IPS DF 4.7 (cell line): ENCODE data around the gene DNAJC17.

Experiments used
- DNase-seq: peaks from one replicate; pipeline ENCODE4 v3.0.0-alpha.2; 2013; ENCODE audit warnings: low spot score; ENCODE audit errors: extremely low read depth

DNAJC17 gene

DNA sequence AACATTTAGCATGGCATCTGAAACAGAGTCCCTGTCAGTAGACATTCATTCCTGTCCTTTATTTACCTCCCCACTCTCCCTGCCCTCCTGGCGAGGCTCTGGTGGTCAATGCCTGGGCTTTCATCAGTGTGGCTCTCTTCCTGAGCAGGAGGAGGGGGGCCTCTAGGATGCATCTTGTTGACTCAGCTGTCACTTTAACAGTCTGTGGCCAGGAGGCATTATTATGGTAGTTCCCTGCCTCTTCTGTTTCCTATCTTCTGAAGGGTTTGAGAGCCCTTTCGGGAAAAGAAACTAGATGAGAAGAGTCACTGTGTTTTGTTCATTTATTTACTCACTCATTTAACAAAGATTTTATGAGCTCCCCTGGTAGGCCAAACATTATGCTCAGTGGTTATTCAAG lies 23.6 kb upstream of the DNAJC17 start:
- DNase-seq: no peak

DNA sequence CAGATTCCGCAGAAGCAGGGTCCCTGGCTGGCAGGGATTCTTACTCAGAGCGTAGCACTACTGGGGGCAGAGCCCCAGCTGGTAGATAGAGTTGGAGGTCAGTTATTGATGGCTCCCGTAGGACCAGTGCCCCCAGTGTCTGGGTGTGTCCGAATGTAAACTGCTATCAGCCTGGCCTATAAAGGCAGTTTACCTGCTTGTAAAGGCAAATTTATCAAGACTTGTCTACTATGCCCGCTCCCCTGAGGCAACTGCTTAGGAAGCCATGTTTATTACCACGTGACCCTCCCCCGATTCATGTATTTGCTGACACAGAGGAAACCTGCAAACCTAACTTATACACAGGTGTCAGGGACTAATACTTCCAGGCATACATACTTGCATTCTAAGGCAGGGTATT lies 21.8 kb upstream of the DNAJC17 start:
- DNase-seq: no peak

DNA sequence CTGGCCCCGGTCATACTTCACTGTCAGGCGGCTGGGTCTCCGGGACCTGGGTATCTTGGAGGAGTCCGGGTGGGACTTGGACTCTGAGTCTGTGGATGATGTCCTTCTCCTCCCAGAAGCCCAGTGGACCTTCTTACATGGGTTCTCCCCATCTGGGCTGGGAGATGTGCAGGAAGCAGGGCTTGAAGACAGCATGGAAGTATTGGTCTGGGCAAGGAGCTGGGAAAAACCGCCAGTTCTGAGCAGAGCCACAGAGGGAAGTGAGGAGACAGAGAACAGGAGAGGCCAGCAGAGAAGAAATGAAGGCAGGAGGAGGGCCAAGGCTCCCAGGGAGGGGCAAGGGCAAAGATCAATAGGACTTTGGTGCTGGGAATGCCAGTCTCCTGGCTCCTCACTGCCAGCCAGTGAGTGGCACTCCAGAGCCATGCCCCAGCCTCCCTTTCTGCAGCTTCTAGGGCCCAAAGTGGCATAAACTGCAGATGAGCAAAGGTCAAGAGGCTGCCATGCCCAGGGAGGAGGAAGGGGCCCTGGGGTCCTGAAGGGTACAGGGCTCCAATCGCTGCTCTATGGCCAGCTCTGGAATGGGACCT lies 21.3 kb upstream of the DNAJC17 start, which contains the start of gene PPP1R14D:
Gene PPP1R14D, minus strand, starts transcription at position 262 of the 590 bp plus-strand sequence. Its CDS starts 67 bp downstream, at position 195.
- DNase-seq: no peak

DNA sequence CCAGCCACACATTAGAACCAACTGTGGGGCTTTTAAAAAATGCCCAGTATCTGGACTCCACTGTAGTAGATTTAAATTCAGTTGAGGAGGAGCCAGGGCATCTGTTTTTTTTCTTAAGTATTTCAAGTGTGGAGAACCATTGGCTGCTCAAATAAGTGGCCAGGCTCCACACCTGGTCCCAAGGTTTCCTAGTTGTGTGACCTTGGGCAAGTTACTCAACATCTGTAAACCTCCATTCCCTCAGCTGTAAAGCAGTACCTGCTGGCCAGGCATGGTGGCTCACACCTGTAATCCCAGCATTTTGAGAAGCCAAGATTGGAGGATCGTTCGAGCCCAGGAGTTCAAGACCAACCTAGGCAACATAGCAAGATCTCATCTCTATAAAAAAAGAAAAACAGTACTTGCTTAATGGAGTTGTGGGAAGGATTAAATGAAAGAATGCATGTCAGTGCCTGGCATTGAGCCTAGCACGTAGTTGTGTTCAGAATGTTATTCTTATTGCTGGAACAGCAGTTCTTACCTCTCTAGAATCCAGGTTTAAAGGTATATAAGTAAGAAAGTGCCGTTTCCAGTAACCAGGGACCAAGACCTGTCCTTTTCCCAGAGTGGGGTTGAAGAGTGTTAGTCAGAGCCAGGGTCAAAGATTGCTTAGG lies 19.3 kb upstream of the DNAJC17 start:
- DNase-seq: no peak

DNA sequence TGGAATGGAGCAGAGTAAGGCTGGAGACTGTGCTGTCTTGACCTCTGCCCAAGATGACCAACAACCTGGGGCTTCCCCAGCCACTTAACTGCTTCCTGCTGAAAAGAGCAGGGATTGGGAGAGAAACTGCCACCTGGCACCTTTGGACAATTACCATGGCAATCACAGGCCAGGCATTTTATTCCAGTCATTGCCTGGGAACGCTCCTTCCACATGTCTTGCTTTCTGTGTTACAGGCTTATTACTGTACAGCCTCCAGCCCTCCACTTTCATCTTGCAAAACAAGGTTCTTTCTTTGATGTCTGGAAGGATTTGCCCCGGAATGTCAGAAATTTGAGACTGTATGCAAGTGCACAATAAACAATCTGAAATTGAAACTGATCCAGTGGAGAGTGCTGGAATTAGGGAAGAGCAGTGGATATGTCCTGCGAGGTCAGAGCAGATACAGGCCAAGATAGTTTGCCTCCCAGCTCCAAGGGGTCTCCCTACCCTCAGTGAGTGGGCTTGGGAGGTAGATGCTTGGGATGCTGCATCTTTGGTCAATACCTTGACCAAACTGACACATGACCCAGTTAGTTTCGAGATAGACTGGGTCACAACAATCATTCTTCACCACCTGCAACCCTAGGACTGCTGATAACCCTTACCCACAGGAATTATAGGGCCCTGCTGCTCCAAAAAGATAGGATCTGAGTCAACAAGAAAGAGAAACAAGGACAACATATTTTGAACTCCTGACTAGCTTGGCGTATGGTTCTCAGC lies 18.6 kb upstream of the DNAJC17 start:
- DNase-seq: no peak

DNA sequence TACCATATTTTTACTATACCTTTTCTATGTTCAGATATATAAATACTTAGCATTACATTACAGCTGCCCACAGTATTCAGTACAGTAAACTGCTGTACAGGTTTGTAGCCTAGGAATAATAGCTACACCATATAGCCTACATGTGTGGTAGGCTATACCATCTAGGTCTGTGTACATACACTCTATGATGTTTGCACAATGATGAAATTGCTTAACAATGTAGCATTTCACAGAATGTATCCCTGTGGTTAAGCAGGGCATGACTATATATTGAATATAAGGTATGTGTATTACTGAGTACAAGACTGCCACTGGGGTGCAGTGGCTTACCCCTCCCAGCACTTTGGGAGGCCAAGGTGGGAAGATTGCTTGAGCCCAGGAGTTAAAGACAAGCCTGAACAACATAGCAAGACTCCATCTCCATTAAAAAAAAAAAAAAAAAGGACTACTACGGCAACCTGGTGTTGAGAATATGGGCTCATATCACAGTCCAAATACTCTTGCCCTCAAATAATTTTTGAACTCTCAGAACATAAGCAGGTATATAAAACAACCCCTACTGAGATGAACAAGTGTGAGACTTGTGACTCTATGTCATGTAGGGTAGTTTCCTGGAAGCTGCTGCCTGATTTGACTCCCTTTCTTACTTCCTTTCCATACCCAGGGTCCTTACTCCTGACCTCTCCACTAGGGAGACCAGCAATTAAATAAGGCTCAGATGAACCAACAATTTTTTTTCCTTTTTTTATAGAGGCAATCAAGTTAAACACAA lies 16.5 kb upstream of the DNAJC17 start:
- no peak for DNase-seq

DNA sequence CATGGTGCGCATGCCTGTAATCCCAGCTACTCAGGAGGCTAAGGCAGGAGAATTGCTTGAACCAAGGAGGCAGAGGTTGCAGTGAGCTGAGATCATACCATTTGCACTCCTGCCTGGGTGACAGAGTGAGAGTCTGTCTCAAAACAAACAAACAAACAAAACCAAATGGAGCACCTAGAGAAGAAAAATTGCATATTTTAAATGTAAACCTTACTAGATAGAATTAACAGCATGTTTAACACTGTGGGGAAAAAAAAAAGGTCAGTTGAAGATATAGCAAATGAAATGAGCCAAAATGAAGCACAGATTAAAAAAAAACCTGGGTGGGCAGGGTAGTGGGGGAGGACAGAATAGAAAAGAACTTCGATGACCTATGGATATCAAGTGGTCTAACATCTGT lies 13.9 kb upstream of the DNAJC17 start:
- DNase-seq: no peak

DNA sequence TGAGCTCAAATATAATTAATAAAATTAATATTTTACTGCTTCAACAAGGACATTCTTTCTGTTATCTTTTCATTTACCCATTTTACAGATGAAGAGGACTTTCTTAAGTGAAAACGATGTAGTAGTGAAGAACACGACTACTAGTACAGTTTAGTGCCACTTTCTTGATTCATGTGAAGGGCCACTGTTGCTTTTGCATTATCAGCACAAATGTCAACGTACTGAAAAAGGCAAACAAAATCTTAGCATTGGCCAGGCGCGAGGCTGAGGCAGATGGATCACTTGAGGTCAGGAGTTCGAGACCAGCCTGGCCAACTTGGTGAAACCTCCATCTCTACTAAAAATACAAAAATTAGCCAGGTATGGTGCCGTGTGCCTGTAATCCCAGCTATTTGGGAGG lies 11.8 kb upstream of the DNAJC17 start:
- no peak for DNase-seq

DNA sequence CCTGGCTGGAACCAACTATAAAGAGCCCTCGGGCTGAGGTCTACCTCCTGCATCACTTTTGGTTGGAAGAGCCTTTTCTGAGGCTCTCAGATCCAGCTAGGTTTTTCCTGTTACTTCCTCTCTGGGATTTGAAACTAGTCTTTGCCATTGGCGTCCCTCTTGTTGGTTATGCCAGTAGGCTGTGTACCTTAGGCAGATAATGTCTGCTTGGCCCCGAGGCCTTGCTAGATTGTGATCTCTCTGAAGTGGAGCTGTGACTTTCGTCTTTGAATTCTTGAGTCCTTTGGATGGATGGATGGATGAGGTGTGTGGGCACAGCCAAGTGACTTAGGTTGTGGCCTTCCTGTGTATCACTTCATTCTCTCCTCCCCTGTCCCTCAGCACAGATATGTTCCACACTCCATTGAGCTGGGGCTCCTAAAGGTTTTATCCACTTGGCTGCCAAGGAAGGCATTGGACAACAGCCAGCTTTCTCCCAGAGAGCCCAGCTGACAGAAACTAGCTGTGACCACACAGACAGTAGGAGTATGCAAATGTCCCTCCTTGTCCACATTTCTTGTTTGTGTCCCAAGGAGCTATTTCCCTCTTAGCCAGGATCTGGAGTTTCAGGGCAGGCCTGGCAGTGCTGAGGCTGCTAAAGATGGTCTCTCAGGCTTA lies 7.9 kb upstream of the DNAJC17 start:
- DNase-seq: no peak

DNA sequence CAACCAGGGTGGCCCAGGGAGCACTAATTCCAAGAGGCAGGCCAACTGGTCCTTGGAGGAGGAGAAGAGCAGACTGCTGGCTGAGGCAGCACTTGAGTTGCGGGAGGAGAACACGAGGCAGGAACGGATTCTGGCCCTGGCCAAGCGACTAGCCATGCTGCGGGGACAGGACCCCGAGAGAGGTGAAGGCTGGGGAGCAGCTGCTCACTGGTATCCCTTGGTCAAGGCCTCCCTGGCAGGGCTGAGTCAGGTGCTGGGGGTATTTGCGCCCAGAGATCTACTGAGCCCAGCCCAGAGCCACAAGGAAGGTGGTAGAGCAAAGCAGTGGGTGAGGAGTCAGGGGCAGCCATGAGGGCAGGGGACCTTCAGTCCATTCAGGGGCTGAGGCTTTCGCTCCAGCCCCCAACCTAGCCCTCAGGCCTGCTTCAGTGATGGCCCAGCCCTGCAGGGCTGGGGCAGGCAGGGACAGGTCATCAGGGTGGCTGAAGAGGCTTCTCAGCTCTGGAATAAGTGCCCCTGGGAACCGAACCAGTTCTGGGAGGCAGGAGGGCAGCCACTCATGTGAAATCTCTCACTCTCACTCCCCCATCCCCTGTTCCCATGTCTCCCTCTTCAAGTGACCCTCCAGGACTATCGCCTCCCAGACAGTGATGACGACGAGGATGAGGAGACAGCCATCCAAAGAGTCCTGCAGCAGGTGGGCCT lies 5.6 kb upstream of the DNAJC17 start:
- DNase-seq: no peak

DNA sequence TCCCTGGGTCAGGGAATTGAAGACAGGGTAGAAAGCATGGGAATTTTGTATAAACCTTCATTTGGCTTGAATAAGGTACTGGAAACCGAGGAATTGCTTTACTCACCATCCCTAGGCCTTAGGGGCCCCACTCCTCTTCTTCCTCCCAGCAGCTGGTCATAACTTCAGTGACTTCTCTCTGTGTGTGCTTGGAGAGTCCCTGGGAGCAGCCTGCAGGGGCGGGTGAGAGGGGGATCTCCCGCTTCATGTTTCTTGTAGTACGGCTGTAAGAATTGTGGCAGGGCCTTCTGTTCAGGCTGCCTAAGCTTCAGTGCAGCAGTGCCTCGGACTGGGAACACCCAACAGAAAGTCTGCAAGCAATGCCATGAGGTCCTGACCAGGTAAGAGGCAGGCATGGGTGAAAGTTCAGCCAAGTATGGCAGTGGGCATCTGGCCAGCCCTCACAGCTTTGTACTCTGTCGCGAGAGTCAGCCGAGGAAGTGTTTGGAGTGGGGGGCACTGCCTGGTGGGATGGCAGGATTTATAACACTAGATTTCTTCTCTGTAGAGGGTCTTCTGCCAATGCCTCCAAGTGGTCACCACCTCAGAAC lies 1.7 kb upstream of the DNAJC17 start:
- no peak for DNase-seq

DNA sequence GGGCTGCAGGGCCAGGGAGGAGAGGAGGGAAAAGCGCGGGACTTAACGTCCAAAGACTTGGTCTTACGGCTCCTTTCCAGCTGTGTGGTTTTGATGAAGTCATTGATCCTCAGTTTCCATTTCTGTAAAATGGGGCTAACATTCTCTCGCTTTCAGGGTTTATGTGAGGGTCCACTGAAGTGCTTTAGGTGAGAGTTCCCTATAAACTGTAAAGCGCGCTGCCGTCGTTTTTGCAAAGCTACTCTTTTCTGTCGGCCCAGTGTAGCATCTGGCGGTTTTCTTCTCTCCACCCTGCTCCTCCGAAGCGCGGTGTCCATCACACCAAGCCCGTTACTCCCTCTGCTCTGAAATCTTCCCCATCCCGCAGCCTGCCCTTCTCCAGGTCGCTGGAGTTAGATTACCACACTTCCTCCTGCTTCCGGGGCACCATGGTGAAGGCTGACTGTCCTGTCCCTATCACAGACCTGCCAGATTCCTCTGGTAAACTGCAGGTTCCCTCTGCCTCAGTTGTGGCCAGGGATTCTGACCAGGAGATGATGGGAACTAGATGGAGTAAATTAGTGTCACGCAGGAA lies 702 bp upstream of the DNAJC17 start:
- DNase-seq: no peak

DNA sequence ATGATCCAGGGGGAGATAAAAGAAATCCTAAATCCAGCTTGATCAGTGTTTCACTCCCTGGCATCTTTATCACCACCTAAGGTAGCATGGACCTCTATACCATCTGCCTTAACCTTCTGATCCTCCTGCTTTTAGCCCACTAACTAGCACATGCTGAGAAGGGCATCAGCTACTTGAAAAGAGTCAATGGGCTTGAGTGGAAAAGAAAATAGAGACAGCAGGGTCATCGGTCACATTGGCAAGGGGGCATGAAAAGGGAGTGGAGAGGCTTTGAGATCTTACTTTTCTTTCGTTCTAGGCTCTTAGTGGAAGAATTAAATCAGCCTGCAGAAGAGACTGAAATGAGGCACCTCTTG lies 623 bp downstream of the DNAJC17 start:
- no peak for DNase-seq

DNA sequence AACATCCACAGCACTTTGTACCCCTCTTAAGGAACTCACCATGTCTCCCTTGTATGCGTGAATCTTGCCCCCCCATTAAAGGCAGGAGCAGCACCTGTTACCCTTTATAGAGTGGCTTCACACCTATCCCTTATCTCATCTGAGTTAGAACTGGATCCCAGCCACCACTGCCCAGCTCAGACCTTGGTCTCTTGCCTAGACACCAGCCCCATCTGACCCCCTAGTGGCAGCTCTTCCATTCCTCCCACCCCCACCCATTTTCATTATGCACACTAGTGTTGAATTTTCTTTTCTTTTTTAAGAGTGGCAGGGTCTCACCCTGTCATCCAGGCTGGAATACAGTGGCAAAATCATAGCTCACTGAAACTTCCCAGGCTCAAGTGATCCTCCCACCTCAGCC lies 3.6 kb downstream of the DNAJC17 start:
- DNase-seq: no peak

DNA sequence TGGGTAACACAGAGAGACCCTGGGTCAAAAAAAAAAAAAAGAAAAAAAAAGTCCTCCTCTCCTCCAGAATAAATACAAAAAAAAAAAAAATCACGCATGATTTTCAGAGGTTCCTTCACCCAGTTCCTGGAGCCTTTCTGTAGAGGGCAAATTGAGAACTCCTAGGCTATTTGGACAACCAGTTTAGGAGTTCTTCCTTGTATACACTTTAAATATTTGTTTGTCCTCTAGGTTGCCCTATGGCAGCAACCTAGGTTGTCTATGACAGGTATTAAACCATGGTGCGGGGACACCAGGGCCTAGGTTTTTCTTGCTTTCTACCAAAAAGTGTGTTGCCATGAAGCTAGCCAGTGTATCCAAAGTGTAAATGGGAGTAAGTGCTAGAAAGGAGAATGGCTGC lies 4.2 kb downstream of the DNAJC17 start:
- DNase-seq: no peak

DNA sequence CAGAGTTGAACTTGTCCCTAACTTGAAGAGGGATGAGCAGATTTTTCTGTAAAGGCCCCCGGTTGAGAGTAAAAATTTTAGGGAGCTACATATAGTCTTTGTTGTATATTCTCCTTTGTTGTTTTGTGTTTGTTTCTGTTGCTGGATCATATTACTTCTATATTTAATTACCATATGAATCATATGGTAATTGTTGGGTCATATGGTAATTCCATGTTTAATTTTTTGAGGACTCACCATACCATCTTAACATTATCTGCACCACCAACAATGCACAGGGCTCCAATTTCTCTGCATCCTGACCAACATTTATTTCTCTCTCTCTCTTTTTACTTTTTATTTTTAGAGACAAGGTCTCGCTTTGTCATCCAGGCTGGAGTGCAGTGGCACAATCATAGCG lies 7.8 kb downstream of the DNAJC17 start:
- no peak for DNase-seq

DNA sequence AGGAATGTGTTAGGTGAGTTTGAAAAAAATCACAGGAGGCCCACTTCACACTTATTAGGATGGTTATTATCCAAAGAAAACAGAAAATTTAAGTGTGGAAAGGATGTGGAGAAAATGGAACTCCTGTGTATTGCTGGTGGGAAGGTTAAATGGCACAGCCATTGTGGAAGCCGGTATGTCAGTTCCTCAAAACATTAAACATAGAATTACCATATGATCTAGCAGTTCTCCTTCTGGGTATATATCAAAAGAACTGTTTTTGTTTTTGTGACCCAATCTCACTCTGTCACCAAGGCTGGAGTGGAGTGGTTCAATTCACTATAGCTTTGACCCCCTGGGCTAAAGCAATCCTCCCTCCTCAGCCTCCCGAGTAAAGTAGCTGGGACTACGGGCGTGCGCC lies 10.8 kb downstream of the DNAJC17 start:
- DNase-seq: no peak

DNA sequence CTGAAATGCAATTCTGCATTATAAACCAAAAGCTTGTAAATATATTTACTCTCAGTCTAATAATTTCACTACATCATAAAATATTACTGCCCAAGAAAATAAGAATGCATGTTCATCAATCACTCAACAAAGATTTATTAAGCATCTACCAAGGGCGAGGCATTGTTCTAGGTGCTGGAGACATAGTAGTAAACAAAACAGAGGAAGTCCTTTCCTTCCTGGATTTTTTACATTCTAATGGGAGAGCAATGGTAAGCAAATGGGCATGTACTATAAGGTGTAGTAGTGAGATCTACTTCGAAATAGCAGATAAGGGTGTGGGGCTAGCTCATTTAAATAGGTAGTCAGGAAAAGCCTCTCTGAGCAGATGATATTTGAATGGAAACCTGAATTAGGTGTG lies 11.2 kb downstream of the DNAJC17 start:
- DNase-seq: no peak

DNA sequence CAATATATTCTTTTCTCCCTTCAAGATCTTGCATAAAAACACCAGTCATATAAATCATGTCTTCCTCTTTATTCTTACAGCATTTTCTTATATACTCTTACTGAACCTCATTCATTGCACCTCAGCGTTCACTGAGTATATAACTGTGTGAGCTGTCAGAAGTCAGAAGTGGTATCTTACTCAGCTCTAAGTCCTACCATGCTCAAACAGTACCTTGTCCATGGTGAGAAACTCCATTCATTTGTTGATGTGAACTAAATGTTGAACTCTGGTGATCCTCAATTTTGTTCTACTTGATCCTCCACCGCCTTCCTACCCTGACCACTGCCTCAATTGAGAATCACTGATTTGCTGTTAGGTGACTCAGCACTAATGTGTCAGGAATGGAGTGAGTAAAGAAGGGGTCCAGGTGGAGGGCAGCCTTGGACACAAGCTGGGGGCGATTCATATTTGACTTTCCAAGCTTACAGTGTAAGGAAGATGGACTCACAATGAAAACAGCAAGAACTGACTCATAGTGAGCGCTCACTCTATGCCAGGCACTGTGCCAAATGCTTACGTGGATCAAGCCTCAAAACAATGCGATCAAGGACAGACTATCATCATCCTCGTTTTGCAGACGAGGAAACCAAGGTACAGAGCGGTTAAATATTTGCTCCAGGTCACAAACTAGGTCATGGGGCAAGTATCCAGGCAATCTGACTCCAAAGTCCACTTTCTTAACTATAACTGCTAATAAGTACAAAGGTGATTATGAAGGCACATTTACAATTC lies 13.9 kb downstream of the DNAJC17 start:
- DNase-seq: no peak
